Measurements from ENCODE around the gene SLC2A8. TPM values are rescaled to one million over a fixed set of nuclear protein-coding genes. Genes with fewer than 3 reads are reported as not detected.

Gene SLC2A8
- total RNA-seq, 1 experiment from 2014 or later, result 16.8 TPM

- Histone ChIP-seq H3K79me2 (ENCODE audit: insufficient read depth, low read length) (no peaks in the 10 kb centered on the region), H4K20me1 (ENCODE audit: insufficient read depth) (no peaks in the 10 kb centered on the region), H3K9me2 (ENCODE audit: insufficient read depth) (no peaks in the 10 kb centered on the region), H2AFZ (ENCODE audit: low read depth, low read length, poor library complexity, severe bottlenecking) (no peak overlapping the region), H3K36me3 (ENCODE audit: control insufficient read depth in 1 of 2, insufficient read depth in 2 of 2, low read length in 2 of 2) (no peaks in the 10 kb centered on the region), H3K4me1 (ENCODE audit: control insufficient read depth in 1 of 2, insufficient read depth in 2 of 2, low read length in 2 of 2) (peaks cover 0 to 30% of the 10 kb centered on the region in 2 experiments; a peak in 2 of 4 replicates), H3K9me3 (ENCODE audit: control insufficient read depth in 1 of 2, insufficient read depth in 1 of 2, low read depth in 1 of 2, low read length in 2 of 2) (no peaks in the 10 kb centered on the region), H3K27ac (ENCODE audit: low read depth, low read length) (no peak overlapping the region), H3K27me3 (ENCODE audit: insufficient read depth, low read length) (no peaks in the 10 kb centered on the region), H3K4me2 (ENCODE audit: low read length) (no peak overlapping the region), H3K4me3 (replicated peaks in 1 of 2; ENCODE audit: low read depth in 1 of 2, low read length in 2 of 2) (no peak overlapping the region), H3K9ac (ENCODE audit: low read length) (no peak overlapping the region)
- ChIA-PET POLR2A (interaction anchor here (0.8 kb wide), 1 partner anchor 20 kb away, joined by 3 read pairs; the partner anchor contains the start of gene SLC2A8), CTCF (interaction anchor here (1.4 kb wide), 1 partner anchor 203 kb away, joined by 4 read pairs; no protein-coding TSS in a partner anchor), RAD21 (ENCODE audit: low non-redundant PET in 1 of 2, low total read pairs in 2 of 2, uncharacterized antibody in 2 of 2, unreplicated experiment in 2 of 2) (no interaction called here)
- DNase-seq (ENCODE audit: low read depth, low spot score) (no peak), ATAC-seq (peak; percentile 21)
- TF ChIP-seq CTCF (IDR thresholded peaks at IDR 0.05 in 2 of 3, conservative IDR thresholded peaks at IDR 0.05 in 1 of 3; ENCODE audit: borderline replicate concordance in 1 of 3, insufficient read depth in 1 of 3, low read depth in 2 of 3, low read length in 2 of 3) (no peak), YY1 (IDR thresholded peaks at IDR 0.05; ENCODE audit: extremely low read depth, insufficient replicate concordance, low read depth, low read length) (no peak), SIN3A (IDR thresholded peaks at IDR 0.05; ENCODE audit: low read depth) (no peak), JUND (IDR thresholded peaks at IDR 0.05) (no peak)
- no TSS peak for BruUV-seq (replicated peaks)
- intact Hi-C loops (cut with micrococcal nuclease), result no loop called here
Observed at GRCh38 chr9:127417131-127418036, 20.4 kb downstream of the SLC2A8 start.

- Histone ChIP-seq H3K4me3 (replicated peaks in 1 of 2; ENCODE audit: low read depth in 1 of 2, low read length in 2 of 2) (no peak overlapping the region), H3K79me2 (ENCODE audit: insufficient read depth, low read length) (no peaks in the 10 kb centered on the region; the same call in 1 of the 2 replicates), H3K36me3 (ENCODE audit: control insufficient read depth in 1 of 2, insufficient read depth in 2 of 2, low read length in 2 of 2) (no peaks in the 10 kb centered on the region), H3K27me3 (ENCODE audit: insufficient read depth, low read length) (no peaks in the 10 kb centered on the region), H2AFZ (ENCODE audit: low read depth, low read length, poor library complexity, severe bottlenecking) (no peak overlapping the region), H3K4me1 (ENCODE audit: control insufficient read depth in 1 of 2, insufficient read depth in 2 of 2, low read length in 2 of 2) (peaks cover 3 to 37% of the 10 kb centered on the region in 2 experiments; a peak in 3 of 4 replicates), H3K27ac (ENCODE audit: low read depth, low read length) (no peak overlapping the region), H3K9me2 (ENCODE audit: insufficient read depth) (no peaks in the 10 kb centered on the region), H4K20me1 (ENCODE audit: insufficient read depth) (no peaks in the 10 kb centered on the region), H3K9me3 (ENCODE audit: control insufficient read depth in 1 of 2, insufficient read depth in 1 of 2, low read depth in 1 of 2, low read length in 2 of 2) (no peaks in the 10 kb centered on the region), H3K4me2 (ENCODE audit: low read length) (no peak overlapping the region), H3K9ac (ENCODE audit: low read length) (no peak overlapping the region)
- ChIA-PET RAD21 (ENCODE audit: low non-redundant PET in 1 of 2, low total read pairs in 2 of 2, uncharacterized antibody in 2 of 2, unreplicated experiment in 2 of 2) (no interaction called here), CTCF (interaction anchor here (1.4 kb wide), 1 partner anchor 204 kb away, joined by 4 read pairs; no protein-coding TSS in a partner anchor), POLR2A (interaction anchor here (0.8 kb wide), 1 partner anchor 21 kb away, joined by 3 read pairs; the partner anchor contains the start of gene SLC2A8)
- DNase-seq (ENCODE audit: low read depth, low spot score) (peak; percentile 15), ATAC-seq (peak; percentile 85)
- peak; percentile 32; the same call in 1 of the 2 replicates for TF ChIP-seq RAD21 (IDR thresholded peaks at IDR 0.05; ENCODE audit: low read depth)
- TF ChIP-seq JUND (IDR thresholded peaks at IDR 0.05), result no peak
- TF ChIP-seq CTCF (IDR thresholded peaks at IDR 0.05 in 2 of 3, conservative IDR thresholded peaks at IDR 0.05 in 1 of 3; ENCODE audit: borderline replicate concordance in 1 of 3, insufficient read depth in 1 of 3, low read depth in 2 of 3, low read length in 2 of 3), result peak; percentile 34 to 49 (median 36); a peak in 5 of 6 replicates
- intact Hi-C loops (cut with micrococcal nuclease), result no loop called here
- no TSS peak for BruUV-seq (replicated peaks)
Observed at GRCh38 chr9:127418037-127418471, 21.1 kb downstream of the SLC2A8 start.
